Type B pancreatic cell (in vitro differentiated cells): Measurements from ENCODE around the gene GPR157. TPM values are rescaled to one million over a fixed set of nuclear protein-coding genes. Genes with fewer than 3 reads are reported as not detected.
"Not testable (repeated sequence)": the region's sequence is repeated elsewhere in the genome, so short reads cannot be mapped to it uniquely, and the experiment has no call there.

Experiments used
- DNase-seq: peaks from one replicate; pipeline ENCODE4 v3.0.0; 2021; ENCODE audit warnings: mixed read lengths; ENCODE audit not compliant: unreplicated experiment; ENCODE audit errors: extremely low spot score
- H3K27ac Mint-ChIP-seq: 2 replicates; pipeline ENCODE4 v1.8.0; 2021; ENCODE audit warnings: mild to moderate bottlenecking, mixed read lengths
- H3K27me3 Mint-ChIP-seq: 2 replicates; pipeline ENCODE4 v1.8.0; 2021; ENCODE audit warnings: mixed read lengths
- H3K36me3 Mint-ChIP-seq: 2 replicates; pipeline ENCODE4 v1.8.0; 2021; ENCODE audit warnings: mixed read lengths
- H3K4me1 Mint-ChIP-seq: one replicate; pipeline ENCODE4 v1.8.0; 2021; ENCODE audit warnings: mixed read lengths; ENCODE audit not compliant: unreplicated experiment
- H3K4me3 Mint-ChIP-seq: 2 replicates; pipeline ENCODE4 v1.8.0; 2021; ENCODE audit warnings: mild to moderate bottlenecking, mixed read lengths
- H3K9me3 Mint-ChIP-seq: 2 replicates; pipeline ENCODE4 v1.8.0; 2021; ENCODE audit warnings: mixed read lengths
- total RNA-seq: library from RNA; stranded (reverse); gene quantifications from 2 replicates; pipeline ENCODE4 v1.2.1, GENCODE V29; 2021; ENCODE audit warnings: low replicate concordance
- TF ChIP-seq, protein P1 (sequence below): fragments of 200-600 bp; sonication (generic); conservative IDR thresholded peaks from 2 replicates; pipeline ENCODE4 v1.5.0; 2021; ENCODE audit warnings: antibody characterized with exemption, mild to moderate bottlenecking

The GPR157 gene
- total RNA-seq, 1 donor from 2014 or later: 7.7 TPM

DNA sequence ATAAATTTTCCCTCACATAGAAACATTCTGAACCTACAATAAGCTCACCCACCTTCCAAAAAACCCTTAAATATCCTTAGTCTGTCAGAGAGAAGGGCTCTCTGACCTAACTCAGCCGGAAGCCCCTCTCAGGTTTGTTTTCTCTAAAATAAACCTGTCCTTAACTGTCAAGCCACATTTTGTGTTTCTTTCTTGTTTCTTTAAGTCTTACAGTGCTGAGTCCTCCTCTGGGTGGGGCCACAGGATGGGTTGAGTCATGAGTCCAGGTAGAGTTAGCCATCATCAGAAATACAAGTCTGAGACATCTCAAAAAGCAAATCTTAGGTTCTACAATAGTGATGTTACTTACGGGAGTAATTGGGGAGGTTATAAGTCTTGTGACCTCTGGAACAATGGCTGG, 33.1 kb downstream of the GPR157 start:
- Mint-ChIP-seq H3K4me1 (no peaks in the 10 kb centered on the region), H3K36me3 (no peaks in the 10 kb centered on the region), H3K27me3 (no peaks in the 10 kb centered on the region), H3K4me3 (no peak overlapping the region), H3K9me3 (peaks cover 10% of the 10 kb centered on the region), H3K27ac (no peak overlapping the region)
- no peak for DNase-seq
- TF ChIP-seq, protein P1, sequence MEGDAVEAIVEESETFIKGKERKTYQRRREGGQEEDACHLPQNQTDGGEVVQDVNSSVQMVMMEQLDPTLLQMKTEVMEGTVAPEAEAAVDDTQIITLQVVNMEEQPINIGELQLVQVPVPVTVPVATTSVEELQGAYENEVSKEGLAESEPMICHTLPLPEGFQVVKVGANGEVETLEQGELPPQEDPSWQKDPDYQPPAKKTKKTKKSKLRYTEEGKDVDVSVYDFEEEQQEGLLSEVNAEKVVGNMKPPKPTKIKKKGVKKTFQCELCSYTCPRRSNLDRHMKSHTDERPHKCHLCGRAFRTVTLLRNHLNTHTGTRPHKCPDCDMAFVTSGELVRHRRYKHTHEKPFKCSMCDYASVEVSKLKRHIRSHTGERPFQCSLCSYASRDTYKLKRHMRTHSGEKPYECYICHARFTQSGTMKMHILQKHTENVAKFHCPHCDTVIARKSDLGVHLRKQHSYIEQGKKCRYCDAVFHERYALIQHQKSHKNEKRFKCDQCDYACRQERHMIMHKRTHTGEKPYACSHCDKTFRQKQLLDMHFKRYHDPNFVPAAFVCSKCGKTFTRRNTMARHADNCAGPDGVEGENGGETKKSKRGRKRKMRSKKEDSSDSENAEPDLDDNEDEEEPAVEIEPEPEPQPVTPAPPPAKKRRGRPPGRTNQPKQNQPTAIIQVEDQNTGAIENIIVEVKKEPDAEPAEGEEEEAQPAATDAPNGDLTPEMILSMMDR: no peak

DNA sequence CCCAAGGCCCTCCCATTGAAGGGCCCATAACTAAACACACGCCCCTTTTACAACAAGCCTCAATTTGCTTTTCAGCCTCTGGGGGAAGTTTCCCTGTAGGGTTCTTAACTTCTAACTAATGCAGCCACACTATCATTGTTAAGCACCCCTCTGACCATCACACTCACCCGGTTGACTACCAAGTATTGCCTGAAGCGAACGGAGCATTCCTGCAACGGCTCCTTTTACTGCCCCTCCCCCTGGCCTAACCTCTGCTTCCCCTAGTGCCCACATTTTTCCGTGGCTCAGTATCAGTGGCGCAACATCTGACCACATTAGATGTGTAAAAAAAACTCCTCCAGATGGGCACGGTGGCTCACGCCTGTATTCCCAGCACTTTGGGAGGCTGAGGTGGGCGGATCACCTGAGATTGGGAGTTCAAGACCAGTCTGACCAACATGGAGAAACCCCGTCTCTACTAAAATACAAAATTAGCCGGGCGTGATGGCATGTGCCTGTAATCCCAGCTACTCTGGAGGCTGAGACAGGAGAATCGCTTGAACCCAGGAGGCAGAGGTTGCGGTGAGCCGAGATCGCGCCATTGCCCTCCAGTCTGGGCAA, 34.8 kb downstream of the GPR157 start:
- H3K27ac Mint-ChIP-seq, H3K27me3 Mint-ChIP-seq, H3K36me3 Mint-ChIP-seq, DNase-seq, H3K4me1 Mint-ChIP-seq, H3K4me3 Mint-ChIP-seq: not testable (repeated sequence)
- peaks cover 10% of the 10 kb centered on the region for H3K9me3 Mint-ChIP-seq

DNA sequence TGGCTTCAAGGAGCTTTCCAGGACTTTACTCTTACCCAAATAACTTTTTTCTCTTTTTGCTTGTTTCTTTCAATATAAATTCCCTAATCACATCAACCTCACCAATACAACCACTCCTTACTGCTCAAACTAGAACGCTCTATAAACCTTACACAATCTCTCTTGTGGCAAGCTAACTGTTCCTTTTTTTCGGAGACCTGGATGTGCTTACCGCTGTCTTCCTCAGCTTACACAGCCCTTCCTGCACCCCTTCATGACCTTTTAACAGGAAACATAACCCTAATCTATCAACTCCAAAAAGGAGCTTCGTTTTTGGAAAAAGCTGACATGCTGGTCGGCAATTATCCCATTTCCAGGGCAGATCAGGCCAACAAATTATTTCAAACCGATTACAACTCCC, 35.3 kb downstream of the GPR157 start:
- TF ChIP-seq, protein P1: no peak
- H3K4me3 Mint-ChIP-seq: no peak overlapping the region
- H3K36me3 Mint-ChIP-seq: no peaks in the 10 kb centered on the region
- H3K27me3 Mint-ChIP-seq: peaks cover 4% of the 10 kb centered on the region
- DNase-seq: no peak
- peaks cover 10% of the 10 kb centered on the region for H3K9me3 Mint-ChIP-seq
- H3K4me1 Mint-ChIP-seq: no peaks in the 10 kb centered on the region
- H3K27ac Mint-ChIP-seq: no peak overlapping the region

DNA sequence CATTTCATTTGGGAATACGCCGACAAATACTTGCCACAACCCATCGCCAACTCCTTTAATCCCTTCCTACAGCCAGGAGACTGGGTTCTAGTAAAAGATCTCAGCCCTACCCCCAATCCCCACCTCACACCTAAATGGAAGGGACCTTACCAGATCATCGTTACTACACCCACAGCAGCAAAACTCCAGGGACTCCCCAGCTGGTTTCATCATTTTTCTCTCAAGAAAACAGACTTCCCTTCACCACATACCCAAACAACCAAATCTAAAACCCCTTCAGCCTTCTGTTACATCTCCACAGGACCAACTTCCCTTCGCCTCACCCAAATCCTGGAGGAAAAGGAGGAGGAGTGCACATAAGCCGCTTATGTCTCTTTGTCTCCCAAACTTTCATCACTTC, 35.8 kb downstream of the GPR157 start:
- TF ChIP-seq, protein P1: no peak
- H3K36me3 Mint-ChIP-seq: no peaks in the 10 kb centered on the region
- no peak overlapping the region for H3K27ac Mint-ChIP-seq
- no peak overlapping the region for H3K4me3 Mint-ChIP-seq
- peaks cover 4% of the 10 kb centered on the region for H3K27me3 Mint-ChIP-seq
- H3K9me3 Mint-ChIP-seq: peaks cover 10% of the 10 kb centered on the region
- DNase-seq: no peak
- no peaks in the 10 kb centered on the region for H3K4me1 Mint-ChIP-seq

DNA sequence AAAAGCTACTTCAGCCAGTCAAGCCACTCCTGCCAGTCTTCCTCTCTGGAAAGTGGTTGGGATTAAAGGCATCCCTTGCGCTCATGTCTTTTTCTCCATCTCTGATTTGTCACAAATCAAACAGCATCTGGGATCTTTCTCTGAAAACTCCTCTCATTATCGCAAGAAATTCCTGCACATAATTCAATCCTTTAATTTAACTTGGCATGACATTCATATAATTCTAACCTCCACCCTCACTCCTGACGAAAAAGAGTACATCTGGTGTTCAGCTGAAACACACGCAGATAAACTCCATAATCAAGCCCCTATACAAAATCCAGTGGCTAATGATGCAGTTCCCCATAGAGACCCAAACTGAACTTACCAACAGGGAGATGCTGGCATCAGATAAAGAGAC, 40.1 kb downstream of the GPR157 start:
- Mint-ChIP-seq H3K4me3 (no peak overlapping the region), H3K4me1 (peaks cover 4% of the 10 kb centered on the region), H3K9me3 (no peaks in the 10 kb centered on the region), H3K27me3 (peaks cover 4% of the 10 kb centered on the region), H3K27ac (no peak overlapping the region), H3K36me3 (no peaks in the 10 kb centered on the region)
- no peak for DNase-seq
- TF ChIP-seq, protein P1: no peak

DNA sequence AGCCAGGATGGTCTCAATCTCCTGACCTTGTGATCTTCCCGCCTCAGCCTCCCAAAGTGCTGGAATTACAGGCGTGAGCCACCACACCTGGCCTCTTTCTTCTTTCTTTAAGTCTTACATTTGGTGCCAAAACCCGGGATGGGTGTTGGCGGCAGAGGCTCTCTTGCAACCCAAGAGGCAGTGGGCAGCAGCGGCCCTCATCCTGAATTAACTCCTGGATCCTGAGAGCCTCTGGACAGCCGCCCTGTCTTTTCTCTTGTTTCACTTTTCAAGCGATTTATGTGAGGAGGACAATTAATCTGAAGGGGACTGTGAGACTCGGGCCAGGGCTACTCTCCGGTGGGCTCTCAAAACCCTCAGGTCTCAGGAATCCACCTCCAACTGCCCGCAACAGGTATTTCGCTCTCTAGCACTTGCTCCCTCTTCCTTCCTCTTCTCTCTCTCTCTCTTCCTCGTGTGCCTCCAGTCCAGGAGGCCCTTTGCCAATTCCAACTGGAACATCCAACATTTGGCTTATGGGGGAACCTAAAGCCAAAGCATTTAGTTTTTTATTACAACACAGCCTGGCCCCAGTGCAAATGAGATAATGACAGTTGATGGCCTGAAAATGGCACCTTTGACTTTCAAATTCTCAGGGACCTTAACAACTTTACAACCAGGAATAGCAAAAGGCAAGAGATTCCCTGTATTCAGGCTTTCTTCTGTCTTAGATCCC, 41.3 kb downstream of the GPR157 start:
- Mint-ChIP-seq H3K27ac (no peak overlapping the region), H3K27me3 (peaks cover 4% of the 10 kb centered on the region), H3K4me1 (peaks cover 8% of the 10 kb centered on the region), H3K4me3 (no peak overlapping the region), H3K9me3 (no peaks in the 10 kb centered on the region), H3K36me3 (no peaks in the 10 kb centered on the region)
- TF ChIP-seq, protein P1: no peak
- DNase-seq: no peak
